Activated naive CD4-positive, alpha-beta T cell treated with anti-CD3 and anti-CD28 coated beads, Interleukin-2, amount 50 U/mL, for 16 hours (primary cell): ENCODE results near the gene EPB41L4A.

Experiments
- DNase-seq: peaks from one replicate; pipeline ENCODE4 v3.0.0-alpha.2; 2020

Gene EPB41L4A

DNA sequence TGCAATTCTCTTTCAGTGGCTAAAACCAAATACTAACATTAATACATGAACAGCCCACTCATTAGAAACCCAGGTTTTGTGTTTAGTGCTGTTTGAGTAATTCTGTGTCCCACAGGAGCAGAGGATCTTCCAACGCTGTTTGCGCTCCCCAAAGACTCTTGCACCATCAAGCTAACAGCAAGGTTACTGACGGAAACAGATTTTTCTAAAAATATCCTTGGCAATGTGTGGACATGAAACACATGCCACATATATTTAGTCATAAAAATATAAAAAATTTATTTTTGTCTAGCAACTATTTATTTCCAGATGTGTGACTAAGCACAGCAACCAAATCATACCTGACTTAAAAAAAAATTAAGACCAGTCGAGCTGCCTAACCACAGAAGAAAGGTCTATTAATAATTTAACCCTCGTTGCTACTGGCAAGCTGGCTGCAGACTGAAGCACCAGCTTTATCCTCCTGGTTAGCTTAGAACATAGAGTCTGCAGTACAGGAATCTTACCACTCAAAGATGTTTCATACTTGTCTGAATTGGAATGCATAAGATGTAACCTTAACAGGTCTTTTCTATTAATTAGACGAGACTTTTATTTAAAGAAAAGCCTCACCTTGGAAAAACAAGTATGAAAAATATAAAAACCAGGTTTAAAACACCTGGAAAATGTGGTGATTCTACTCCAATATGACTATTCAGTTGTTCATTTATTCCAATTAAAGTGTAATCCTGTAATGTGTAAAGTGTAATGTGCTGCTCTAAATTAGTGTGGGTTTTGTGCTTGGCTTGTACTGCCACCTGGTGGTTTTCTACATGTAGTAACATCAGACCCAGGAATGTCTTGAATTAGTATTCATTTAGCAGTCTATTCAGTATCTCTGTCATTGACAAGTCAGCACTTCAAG, 272.5 kb downstream of the EPB41L4A start:
- peak; percentile 48 for DNase-seq

DNA sequence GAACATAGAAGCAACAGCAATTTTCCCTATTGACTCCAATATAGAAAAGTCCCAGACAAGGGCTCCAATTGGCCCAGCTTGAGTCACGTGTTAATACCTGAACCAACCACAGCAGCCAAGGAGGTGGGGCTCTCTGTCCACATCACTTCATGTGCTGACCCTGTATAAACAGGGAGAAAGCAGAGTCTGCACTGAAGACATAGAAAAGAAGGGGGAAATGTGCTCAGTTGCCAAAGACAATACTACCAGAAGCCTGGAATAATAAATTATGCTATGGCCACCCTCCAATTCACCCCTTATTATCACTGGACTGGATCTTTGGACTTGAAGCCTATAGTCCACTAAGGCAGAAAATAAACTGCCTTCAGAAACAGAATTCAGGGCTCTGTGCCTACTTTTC, 275.4 kb downstream of the EPB41L4A start:
- DNase-seq = no peak

DNA sequence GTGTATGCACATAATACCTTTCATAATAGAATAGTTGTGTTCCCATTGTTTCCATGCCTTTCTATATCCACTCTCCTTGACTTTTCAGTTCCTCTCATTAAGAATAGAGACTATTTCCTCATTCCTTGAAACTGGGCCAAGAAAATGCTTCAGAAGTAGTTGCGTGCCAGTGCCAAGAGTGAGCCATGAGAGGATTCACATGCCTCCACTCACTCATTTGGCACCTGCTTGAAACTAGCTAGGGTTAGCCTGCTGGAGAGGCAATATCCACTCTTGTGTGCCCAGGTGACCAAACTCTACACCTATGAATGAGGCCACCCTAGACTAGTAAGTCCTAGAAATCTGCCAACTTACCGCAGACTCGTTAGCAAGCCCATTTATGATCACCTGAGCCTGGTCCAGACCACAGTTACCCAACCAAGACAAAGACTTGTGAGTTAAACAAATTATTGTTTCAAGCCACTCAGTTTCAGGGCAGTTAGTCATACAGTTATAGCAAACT, 276.3 kb downstream of the EPB41L4A start:
- DNase-seq = no peak

DNA sequence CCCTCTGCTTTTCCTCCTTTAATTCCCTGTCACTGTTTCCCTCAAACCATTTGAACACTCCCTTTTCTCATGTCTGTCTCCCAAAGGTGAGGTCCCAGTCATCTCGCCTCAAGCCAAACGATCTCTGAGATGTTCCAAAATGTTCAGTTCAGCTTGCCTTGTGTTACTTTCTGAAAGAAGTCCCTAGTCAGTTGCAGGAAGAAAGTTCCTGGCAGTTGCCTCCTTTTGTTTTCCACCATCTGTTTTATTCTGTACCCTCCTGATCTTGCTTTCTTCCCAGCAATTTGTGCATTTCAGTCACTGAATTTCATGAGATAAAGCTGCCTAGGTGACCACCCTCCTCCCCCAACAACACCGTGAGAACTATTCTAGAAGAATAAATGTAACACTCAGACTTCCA, 277.5 kb downstream of the EPB41L4A start:
- no peak for DNase-seq

DNA sequence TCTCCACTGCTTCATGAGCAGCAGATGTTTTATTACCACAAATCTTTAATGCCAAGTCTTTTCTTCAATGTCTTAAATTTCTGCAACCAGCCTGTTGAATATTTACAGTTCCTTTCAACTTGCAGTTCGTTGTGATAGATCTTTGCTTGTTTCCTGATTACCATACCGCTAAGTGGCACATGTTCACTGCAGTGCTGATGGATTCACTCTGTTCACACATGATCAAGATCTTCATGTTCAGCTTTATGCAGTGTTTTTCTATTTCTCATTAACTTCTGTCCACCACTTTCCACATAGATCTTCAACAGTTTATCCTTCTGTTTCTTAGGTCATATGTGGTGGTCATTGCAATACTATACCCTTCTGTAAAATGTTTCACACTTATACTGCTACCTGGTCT, 280.6 kb downstream of the EPB41L4A start:
- DNase-seq = no peak

DNA sequence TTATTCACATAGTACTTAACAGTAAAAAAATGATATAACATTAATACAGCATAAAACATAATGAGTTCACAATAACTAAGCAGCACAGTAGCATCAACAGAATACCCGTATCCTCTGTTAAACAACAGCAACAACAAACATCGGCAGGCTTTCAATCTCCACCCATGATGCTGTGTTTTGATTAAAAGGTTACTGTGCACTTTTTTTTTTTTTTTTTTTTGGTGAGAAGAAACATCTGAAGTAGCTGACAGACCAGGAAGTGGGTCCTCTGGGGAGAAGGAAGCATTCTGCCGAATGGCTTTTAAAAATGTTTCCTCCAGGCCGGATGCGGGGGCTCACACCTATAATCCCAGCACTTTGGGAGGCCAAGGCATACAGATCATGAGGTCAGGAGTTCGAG, 282.3 kb downstream of the EPB41L4A start:
- no peak for DNase-seq

DNA sequence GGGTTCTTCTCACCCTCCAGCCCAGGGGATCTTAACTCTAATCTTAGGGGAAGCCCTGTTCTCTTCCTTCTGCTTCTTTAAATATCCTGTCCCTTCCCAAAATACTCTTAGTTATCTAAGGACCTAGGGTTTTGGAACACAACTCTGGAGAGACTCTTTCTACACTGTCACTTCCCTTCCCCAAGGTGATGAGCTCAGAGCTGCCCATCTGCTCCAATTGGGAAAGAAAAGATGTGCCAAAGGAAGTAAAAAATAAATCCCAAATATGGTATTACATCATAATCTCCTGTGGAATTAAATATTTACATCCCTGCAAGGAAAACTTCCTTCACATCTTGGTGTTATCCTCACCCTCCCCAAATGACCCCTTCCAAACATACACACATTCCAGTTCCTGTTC, 291.2 kb downstream of the EPB41L4A start:
- no peak for DNase-seq

DNA sequence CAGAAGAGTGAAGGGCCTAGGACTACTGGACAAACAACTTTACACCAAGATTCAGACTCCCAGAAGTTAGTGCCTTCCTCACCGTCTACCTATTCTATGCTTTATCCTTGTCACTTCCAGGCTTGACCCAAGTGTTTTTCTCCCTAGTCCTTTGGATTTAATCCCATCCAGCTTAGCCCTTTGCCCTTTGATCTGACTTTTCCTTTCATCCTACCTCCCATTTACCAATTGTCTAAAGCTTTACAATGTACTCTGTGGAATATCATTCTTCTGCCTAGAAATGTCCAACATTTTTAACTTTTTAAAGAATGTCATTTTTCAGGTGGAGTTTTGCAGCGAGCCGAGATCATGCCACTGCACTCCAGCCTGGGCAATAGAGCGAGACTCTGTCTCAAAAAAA, 292.1 kb downstream of the EPB41L4A start:
- DNase-seq = no peak

DNA sequence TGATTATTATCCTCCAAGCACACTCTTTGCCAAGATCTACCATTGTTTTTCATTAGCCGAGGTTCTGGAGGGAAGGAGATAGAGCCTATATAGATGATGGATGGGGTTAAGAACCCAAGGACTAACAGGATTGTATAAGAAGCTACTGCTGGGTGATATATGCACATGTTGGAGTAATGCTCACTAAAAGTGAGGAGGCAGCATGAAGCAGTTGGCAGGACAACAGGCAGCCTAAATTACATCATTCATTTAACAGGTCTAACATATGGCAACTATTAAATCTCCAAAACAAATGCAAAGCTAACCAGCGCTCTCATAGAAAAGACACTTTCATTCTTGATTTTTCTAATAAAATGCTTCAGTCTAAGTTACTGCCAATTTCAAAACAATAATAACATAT, 293.2 kb downstream of the EPB41L4A start:
- no peak for DNase-seq

DNA sequence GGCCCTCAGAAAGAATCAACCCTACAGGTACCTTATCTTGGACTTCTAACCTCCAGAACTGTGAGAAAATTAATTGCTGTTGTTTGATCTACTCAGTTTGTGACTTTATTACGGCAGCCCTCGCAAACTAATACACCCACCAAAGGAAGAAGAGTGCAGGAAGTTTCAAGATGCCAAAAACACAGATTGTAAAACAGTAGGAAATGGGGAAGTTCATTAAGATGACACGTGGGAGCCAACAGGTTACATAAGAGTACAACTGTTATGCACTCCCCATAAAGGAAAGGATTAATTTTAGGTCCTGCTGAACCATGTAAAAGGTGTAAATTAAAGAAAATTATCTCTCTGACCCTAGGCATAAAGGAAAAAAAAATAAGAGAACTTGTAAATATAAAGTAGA, 294.3 kb downstream of the EPB41L4A start:
- DNase-seq = no peak

DNA sequence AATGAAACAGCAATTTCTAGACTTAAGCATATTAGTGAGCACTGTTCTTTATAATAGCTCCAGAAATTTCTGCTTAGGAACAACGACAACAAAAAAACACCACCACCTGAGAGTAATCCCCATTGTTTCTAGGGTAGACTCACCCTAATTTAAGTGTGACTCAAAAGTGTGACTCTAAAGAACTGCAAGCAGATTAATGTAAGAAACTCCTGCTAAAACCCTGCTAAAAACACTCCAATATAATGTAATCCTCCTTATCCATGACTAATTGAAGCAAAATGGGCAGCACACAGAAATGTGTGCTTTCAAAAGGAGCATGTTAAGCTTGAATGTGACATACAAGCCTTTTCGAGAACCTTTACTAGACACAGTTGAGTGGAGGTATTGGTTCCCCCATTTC, 296.0 kb downstream of the EPB41L4A start:
- no peak for DNase-seq

DNA sequence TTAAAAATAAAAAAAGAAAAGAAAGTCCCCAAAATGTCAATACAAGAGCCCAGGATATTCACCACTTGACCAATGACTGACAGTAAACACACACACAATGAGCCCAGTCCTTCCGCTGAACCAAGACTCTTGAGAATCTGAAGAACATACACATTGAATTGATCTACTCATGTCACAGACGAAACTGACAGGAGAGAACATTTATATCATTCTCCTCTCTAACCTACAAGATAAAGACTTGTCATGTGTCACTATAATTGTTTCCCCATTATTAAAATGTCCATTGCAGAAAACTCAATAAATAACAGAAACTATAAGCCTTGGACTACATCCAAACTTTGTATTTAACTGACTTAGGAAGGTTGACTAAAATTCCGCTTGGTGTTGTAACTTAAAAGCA, 296.7 kb downstream of the EPB41L4A start:
- no peak for DNase-seq

DNA sequence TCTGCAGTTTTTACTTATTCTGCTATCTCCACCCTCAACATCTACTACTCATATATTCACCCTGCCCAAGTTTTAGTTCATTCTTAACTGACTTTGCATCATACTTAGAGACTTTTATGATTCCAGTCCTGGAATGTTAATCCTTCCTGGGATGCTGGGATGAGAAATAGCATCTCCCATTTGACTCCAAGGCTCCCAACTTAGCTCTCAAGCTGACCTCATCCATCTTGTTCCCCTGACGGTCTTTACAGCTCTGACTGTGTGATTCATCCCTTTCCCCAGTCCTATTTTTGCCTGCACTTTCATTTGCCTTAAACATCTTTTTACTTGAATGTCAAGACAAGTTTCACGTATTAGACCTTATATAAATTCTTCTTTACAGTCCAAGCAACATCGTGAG, 297.8 kb downstream of the EPB41L4A start:
- no peak for DNase-seq

DNA sequence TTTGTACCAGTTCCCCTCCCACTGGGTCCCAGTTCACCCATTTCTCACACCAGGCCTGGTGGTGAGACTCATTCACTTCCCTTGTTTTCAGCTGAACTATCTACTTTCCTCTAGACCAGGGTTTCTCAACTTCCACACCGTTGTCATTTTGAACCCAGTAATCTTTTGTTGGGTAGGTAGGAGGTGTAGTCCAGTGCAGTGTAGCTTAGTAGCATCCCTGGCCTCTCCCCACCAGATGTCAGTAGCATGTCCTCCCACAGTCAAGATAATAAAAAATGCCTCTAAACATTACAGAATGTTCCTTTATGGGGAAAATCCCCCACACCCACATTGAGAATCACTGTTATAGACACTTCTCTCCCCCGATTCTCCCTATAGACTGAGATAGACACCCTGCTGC, 299.1 kb downstream of the EPB41L4A start:
- no peak for DNase-seq

DNA sequence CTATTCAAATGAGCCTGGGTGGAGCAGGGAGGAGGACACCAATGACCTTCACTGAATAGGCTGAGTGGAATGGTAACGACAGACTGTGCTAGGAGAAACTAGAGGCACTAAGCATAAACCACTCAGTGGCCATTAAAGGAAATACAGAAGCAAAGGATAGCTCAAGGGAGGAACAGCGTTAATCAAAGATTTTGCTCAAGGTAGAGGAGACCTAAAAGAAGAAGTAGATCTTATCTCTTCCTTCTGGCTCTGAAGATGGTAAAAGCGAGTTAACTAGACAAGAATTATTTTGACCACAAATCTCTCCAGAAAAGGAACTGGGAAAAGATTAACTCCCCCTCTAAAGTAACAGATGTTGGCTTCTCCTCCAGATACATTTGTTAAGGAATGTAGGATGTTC, 299.6 kb downstream of the EPB41L4A start:
- DNase-seq = no peak

DNA sequence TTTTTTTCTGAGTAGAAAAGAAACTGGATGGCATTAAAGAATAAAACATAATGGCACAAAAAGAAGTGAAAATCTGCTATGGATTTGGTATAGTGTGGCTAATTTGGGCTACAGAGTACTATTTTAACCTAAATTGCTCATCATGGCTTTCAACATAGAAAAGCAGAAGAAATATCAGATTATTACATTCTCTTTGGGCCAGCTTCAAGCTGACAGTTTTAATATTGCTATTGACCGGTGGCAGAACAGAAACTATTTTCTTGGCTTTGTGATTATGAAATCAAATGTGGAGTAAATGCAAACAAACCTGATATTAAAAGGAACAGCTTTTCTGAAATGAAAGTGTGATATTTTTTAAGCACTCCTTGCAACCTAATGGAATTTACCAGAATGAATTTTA, 301.5 kb downstream of the EPB41L4A start:
- DNase-seq = no peak

DNA sequence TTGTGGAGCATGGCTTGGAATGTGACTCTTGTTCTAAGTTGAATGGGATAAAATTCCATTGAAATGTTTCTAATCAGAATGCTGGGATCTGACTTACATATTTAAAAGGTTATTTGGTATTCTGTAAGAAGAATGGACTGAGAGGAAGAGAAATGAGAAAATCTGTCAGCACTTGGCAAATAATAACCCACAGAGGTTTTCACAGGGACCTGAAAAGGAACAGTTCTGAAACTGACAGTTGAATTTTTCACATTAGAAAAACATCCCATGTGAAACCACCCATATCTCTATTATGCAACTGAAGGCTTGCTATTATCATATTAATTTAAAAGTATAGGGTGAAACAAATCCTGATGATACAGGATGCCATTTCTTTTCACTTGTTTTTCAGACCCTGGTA, 302.7 kb downstream of the EPB41L4A start:
- no peak for DNase-seq

DNA sequence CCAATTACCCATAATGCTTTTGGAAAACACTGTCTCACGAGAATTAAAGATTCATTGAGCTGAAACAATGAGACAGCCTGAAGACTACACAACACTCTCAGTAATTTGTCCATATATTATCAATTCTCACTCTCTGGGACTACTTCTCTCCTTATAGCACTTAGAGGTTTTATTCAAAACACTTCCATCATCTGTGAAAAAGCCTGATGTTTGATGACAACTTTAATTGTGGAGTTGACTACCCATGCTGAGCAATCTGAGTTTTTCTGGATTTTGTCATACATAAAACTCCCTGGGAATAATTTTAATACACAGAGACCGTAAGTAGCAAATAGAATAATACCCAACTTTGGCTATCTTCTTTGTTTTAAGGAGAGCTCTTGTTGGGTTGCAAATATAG, 305.5 kb downstream of the EPB41L4A start:
- no peak for DNase-seq
